Stimulated activated CD4-positive, alpha-beta T cell treated with anti-CD3 and anti-CD28 coated beads, Interleukin-15, amount 100 ng/mL, for 48 hours (primary cell): Measurements from ENCODE around the gene PCBP3.
"Not testable (repeated sequence)": the region's sequence is repeated elsewhere in the genome, so short reads cannot be mapped to it uniquely, and the experiment has no call there.

Experiments
- DNase-seq, 2 donors: peaks; one replicate each; pipeline ENCODE4 v3.0.0-alpha.2; 2020; ENCODE audit warnings: low read depth in 2 of 2

The PCBP3 gene

DNA sequence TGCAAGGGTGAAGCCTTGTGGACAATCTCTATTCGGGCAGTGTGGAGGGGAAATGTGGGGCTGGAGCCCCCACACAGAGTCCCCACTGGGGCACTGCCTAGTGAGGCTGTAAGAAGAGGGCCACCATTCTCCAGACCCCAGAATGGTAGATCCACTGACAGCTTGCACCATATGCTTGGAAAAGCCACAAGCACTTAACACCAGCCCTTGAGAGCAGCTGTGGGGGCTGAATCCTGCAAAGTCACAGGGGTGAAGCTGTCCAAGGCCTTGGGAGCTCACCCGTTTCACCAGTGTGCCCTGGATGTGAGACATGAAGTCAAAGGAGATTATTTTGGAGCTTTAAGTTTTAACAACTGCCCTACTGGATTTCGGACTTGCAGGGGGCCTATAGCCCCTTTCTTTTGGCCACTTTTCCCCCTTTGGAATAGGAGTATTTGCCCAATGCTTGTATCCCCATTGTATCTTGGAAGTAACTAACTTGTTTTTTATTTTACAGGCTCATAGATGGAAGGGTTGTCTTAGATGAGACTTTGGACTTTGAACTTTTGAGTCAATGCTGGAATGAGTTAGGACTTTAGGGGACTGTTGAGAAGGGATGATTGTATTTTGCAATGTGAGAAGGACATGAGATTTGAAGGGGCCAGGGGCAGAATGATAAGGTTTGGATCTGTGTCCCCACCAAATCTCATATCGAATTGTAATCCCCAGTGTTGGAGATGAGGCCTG is 321.7 kb downstream of the PCBP3 start:
- DNase-seq, result no peak

DNA sequence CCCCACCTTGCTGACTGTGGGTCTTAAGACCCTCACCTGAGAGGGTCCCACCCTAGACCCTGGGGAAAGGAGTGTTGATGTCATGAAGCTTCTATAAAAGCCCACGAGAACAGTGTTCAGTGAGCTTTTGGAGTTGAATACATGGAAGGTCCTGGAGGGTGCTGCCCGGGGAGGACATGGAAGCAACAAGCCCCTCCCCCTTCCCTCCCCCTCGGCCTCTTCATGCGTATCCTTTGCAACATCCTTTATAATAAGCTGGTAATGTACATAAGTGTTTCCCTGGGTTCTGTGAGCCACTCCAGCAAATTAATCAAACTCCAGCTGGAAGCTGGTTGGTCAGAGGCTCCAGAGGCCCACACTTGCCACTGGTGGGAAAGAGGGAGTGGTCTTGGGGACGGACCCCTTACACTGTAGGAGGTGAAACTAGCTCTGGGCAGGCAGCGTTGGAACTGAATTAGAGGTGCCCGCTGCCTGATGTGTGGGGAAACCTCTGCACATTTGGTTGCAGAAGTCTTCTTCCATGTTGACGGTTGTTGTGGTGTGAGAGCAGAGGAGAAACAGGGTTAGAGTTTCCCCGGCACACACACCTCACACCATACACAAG is 323.4 kb downstream of the PCBP3 start:
- DNase-seq, result no peak

DNA sequence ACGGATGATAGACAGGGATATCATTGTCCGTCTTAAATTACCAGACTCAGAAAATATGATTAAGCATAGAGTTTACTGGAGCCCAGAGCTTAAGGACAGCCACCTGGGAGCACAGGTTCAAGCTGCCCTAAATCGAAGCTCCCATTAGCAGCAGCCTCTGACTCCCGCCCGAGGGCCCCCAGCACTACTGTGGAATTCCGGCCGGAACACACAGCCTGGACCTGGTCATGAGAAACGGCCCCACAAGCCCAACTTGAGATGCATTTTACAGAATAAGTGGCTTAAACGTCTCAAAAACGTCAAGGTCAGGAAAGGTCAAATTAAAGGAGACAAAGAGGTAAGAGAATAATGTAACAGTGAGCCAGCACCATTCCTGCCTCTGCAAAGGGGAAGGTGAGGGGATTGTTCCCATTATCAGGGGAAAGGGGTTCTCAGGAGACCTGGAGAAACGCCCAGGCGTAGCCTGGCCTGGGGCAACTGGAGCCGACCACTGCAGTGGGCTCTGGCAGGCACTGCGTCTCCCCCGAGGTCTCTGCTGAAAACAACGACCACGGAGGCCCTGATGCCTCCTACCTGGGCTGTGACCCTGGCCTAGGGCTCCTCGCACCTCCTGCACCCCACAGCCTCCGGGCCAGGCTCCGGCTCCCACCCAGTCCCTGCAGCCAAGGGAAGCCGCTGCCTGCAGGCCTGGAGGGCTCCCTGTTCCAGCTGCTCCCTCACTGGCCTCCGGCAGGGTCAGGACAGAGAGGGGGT is 326.6 kb downstream of the PCBP3 start:
- DNase-seq, result no peak

DNA sequence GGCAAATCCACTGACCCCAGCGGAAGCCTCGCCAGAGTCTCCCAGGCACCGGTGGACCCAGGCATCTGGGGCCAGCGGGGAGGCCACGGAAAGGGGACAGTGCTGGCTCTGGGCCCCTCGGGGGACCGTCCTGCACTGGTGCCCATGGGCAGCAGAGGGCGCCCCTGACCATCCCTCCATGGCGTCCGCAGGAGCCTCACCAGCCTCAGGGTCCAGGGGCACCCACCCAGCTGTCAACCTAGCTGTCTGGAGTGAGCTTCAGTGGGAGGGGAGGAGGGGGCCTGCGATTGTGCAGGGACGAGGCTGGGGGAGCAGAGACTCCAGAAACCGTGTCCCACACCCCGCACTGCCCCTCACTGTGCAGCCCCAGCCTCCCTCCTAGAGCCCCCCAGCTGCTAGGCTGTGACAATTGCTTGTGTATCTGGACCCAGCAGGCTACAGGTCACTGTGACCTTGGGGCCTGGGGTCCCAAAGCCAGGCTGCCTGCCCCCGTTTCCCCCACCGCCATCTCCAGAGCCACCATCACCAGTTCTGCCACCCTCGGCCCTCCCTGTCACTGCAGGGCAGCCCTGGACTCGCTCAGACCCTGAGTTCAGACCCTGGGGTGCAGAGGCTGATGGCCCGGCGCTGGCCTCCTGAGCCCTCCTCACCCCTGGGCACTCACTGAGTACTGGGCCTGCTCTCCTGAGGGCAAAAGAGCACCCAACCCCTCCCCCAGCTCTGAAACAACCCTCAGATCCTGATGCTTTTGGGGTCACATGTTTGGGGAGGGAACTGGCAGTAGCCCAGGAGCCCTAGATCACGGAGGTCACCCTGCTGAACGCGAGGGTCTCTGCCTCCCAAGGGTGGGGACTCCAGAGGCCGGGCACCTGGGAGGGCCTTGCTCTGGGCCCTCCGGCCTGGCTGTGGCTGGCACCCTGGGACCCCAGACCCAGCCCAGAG is 327.4 kb downstream of the PCBP3 start:
- DNase-seq, result peak in 1 of 2 donors; percentile 42

DNA sequence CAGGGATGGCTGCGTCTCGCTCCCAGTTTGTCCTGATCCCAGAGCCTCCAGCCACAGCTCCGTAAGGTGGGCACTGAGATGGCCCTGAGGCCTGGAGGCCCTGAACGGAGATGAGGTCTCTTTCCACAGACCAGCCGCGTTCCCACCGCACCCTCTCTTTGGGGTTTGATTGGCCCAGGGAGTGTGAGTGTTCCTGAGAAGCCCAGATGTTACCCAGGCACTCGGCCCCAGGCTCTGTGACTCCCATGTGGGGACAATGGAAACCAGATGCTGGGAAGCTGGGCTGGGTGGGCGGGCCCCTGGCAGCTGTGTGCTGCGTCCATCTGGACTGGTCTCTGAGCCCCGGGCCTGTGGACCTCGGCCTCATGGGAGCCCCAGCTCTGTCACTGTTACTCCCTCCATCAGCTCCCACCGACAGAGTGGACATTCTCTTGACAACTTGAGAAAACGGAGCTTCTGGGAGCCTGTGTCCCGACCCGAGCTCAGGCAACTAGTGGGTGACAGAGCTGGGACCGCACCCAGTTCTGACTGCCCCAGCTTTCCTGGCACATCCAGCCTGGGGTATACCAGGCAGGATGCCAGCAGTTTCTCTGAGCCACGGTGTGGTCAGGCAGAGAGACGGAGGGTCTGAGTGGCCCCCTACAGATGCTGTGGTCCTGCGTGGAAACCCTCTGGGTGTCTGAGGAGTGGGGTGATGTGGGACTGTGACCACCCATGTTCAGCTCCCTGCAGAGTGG is 328.3 kb downstream of the PCBP3 start:
- no peak for DNase-seq

DNA sequence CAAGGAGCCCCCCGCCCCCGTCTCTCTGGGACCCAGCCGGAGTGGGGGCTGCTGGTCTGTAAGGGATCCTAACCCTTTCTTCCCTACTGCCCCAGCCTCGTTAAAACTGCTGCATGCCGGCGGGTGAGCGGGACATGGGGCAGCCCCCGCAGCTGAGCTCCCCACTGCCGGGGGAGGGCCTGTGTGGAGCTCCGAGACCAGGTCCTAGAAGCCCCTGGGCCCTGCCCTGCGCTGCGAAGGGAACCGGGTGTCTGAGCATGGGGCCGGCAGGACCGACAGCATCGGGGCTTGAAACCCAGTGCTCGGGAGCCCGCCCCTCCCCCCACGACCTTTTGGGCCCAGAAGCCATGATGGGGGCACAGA is 328.8 kb downstream of the PCBP3 start:
- no peak for DNase-seq

DNA sequence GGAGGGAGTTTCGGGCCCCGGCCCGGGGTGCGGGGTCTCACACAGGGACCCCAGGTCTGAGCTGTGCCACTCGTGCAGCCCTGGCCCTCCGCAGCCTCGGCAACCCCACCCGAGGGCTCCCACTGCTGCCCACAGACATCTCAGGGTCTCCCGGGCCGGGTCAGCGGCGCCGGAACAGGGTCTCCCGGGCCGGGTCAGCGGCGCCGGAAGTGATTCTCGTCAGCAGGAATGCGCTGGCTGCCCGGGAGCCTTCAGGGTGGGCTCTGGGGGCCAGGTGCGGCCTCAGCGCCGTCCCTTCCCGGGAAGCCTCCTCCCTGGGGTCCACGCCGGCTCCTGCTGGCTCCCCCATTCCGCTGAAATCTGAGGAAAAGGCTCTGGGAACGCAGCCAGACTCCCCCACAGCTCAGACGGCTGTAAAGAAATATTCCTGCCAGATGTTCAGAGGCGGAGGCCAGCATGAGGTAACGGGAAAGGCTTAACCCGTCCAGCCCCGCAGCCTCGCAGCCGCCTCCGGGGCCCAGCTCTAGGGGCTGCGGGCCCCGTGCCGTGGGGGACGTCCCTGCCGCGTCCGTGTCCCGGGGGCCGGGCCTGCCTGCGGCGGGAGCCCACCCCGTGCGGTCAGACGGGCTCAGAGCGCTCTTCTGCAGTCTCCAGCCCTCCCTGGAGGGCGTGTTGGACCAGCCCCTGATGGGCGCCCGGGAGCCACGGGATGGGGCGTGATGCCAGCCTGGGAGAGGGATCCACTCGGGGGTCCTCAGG is 329.4 kb downstream of the PCBP3 start:
- no peak for DNase-seq

DNA sequence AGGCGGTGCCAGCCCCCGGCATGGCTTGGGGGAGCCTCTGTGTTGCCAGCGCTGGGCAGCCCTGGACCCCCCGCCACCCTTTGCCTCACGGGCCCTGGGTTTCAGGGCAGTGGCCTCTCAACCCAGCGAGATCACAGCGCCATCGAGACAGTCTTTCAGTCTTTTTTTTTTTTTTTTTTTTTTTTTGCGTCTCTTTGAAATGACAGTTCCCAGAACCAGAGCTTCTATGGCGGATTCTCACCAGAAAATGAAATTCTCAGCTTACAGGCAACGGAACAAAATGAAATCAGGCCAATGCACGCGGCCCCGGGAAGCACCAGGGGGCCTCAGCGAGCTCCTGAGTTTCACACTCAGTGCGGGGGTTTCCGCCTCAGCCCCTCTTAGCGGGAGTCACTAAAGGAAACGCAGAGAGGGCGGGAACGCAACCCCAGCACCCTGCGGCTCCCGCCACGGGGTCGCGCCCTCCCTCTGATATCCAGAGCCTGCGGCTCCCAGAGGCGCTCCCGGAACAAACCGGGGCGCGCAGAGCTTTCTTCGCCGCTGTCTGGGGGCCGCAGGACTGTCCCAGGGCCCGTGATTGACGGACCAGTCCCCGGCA is 330.0 kb downstream of the PCBP3 start:
- DNase-seq, result peak; percentile 59 to 66

DNA sequence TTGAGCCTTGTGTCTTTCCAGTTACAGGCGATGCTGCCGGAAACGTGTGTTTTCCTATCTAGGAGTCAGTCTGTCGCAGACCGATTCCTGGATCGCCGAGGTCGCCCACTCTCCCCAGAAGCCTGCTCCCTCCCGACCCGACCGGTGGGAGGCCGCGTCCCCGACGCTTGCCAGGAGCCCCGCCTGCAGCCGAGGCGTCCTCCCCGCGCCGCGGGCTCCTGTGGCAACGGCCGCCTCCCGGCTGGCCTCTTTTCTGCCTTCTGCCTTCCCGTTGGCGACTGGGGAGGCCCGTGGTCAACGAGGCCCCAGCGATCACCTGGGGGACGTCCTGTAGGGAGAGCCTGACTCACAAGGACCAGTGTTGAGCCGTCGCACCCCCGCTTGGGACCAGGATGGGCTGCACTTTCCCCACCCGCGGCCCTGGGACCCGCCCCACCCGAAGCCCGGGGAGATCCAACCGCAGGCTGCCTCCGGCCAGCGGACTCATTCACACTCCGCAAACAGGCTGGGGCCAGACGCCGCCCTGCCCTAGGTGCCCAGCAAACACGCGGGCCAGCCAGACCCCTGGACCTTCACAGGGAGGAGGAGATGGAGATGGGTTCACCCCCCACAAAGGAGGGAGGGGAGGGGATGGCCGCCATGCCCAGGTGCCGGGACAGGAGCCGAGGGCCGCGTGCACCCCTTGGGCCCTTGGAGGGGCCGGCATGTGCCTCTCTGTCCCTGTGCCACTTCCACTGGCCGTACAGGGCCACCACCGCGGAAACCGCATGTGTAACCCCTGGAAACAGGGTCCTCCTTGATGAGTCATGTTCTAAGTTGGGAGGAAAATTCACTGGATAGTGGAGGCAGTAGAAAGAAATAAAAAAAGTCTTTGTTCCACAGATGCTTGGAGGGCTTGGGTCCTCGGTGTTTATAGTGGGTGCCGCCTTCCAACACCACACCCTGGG is 330.8 kb downstream of the PCBP3 start:
- DNase-seq, result no peak

DNA sequence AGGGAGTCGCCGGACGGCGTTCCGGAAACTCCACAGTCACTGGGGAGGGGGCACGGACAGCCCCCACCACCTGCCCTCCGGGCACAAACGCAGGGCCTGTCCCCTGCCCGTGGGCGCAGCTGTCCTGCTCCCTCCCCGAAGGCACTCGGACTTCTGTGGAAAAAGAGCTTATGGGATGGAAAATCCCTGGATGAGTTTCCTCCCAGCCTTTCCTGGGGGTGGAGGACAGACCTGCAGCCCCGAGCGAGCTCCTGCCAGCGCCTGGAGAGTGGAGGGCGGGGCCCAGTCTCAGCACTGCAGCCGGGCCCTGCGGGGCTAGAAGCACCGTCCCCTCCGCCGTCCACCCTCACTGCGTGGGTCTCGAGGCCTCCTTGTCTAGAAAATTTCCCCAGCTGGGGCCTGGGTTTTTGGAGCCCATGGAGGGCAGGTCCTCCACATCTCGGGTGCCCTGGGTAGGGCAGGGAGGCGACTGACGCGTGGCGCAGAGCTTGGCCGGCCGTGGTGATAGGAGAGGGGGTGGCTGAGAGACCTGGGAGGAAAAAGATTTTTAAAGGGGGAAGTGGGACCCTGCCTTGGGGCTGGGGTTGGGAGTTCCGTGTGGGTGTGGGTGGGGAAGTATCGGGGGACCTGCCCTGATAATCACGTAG is 331.6 kb downstream of the PCBP3 start:
- DNase-seq, result no peak

DNA sequence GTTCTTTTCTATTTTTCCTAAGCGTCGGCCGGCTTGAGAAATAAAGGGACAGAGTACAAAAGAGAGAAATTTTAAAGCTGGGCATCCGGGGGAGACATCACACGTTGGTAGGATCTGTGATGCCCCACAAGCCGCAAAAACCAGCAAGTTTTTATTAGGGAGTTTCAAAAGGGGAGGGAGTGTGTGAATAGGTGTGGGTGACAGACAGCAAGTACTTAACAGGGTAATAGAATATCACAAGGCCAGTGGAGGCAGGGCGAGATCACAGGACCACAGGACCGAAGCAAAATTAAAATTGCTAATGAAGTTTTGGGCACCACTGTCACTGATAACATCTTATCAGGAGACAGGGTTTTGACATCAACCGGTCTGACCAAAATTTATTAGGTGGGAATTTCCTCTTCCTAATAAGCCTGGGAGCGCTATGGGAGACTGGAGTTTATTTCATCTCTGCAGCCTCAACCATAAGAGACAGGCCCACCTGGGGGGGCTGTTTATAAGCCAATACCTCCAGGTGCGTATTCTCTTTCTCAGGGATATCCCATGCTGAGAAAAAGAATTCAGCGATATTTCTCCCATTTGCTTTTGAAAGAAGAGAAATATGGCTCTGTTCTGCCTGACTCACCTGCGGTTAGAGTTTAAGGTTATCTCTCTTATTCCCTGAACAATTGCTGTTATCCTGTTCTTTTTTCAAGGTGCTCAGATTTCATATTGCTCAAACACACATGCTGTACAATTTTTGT is 332.3 kb downstream of the PCBP3 start:
- not testable (repeated sequence) for DNase-seq

DNA sequence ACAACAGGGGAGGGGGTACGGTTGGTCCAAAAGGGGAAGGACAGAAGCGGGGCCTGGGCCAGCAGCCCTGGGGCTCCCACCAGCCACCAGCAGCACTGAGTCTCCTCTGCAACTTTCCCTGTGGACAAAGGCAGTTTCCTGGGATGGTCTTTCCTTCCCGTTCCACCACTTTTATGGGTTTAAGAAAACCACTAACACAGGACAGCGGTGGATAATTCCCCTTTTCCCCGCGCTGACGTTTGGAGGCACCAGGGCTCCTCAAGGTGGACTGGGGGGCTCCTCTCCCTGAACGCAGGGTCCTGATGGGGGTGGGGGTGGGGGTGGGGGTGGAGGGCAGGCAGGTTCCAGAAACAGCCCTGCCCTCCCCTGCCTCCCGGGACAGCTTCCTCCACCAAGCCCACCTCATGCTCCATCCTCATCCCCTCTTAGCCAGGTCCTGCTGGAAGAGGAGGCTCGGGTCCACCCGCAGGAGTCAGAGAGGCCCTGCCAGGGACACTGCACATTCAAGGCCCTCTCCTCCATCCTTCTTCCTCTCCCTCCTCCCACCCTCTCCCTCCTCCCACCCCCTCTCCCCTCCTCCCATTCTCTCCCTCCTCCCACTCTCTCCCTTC is 333.3 kb downstream of the PCBP3 start:
- no peak for DNase-seq

DNA sequence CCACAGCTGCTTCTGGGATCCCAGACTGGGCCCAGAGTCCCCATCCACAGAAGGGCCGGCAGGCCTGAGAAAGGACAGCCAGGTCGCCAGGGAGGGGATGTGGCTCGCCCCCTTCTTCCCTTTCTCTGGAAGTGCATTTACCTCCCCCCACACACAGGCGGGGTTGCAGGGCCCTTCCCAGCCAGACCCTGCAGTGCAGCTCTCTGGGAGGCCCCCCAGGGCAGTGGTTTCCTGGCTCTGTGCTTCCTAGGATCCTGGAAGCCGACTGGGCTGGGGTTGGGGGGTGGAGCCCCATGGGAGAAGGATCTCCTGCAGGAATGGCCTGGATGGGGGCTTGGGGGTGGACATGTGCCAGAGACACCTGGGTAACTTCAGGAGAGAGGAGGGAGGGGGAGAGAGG is 333.9 kb downstream of the PCBP3 start:
- DNase-seq, result no peak

DNA sequence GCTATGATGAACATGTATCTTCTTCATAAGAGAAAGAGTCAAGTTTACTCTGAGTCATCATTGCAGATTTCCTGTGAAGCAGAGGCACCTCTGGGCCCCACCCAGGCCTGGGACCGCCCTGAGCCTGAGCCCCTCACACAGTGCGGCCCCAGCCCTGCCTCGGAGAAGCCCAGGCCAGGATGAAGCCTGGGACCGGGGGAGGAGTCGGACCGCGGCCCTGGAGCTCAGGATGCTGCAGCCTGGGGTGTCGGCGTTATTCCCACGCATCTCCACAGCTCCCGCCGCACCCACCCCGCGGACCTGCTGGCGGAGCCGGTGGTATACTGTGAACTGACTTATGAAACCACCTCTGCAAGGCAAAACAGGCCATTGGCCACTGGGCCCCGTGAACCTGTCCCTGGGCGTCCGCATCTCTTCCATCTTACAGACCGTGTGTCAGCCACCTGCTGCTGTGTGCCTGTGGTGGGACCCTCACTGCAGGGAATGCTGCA is 335.7 kb downstream of the PCBP3 start:
- no peak for DNase-seq

DNA sequence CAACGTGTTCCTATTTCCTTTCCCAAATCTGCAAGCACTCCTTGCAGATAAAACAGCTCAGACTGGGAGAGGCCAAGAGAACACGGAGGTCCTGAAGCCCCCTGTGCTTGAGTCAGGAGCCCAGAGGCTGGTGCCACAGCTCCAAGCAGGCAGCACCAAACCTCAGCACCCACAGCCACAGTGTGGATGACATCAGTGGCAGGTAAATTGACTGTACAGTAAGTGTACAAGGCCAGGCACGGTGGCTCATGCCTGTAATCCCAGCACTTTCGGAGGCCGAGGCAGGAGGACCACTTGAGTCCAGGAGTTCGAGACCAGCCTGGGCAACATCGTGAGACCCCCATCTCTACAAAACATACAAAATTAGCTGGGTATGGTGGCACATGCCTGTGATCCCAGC is 336.1 kb downstream of the PCBP3 start:
- DNase-seq, result no peak

DNA sequence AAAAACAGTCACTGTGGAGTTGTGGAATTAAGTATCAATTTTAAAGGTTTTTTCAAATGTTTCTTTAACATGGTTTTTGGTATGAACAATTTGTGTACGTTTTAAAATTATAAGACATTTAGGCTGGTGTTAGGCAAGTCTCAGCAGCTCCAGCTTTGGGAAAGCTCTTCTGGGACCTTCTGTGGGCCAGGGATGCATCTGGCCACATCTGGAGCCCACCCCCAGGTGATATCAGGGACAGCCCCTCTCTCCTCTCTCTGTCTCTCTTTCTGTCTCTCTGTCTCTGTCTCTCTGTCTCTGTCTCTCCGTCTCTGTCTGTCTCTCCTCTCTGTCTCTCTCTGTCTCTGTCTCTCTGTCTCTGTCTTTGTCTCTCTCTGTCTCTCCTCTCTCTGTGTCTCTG is 336.7 kb downstream of the PCBP3 start:
- DNase-seq, result no peak

DNA sequence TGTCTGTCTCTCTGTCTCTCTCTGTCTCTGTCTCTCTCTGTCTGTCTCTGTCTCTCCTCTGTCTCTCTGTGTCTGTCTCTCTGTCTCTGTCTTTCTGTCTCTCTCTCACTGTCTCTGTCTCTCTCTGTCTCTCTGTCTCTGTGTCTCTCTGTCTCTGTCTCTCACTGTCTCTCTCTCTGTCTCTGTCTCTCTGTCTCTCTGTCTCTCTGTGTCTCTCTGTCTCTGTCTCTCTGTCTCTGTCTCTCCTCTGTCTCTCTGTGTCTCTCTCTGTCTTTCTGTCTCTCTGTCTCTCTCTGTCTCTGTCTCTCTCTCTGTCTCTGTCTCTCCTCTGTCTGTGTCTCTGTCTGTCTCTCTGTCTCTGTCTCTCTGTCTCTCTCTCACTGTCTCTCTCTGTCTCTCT is 337.2 kb downstream of the PCBP3 start:
- DNase-seq, result no peak
